DMS153 treated with DMSO at 0.1 percent for 48 hours (cell line): ENCODE data around the gene TLCD5.

Source experiments
- DNase-seq: peaks from one replicate; lab custom pipeline; 2025; ENCODE audit not compliant: unreplicated experiment; lab: John Stamatoyannopoulos, UW

TLCD5 gene

GRCh38 chr11:120307476-120307875 is 17.6 kb upstream of the TLCD5 start:
- no peak for DNase-seq

GRCh38 chr11:120308081-120308480 is 17.0 kb upstream of the TLCD5 start:
- DNase-seq: no peak

GRCh38 chr11:120310870-120311269 is 14.2 kb upstream of the TLCD5 start:
- no peak for DNase-seq

- no peak for DNase-seq
Measured at GRCh38 chr11:120314861-120315260, 10.2 kb upstream of the TLCD5 start.

- DNase-seq: no peak
Measured at GRCh38 chr11:120316880-120317688, 8.0 kb upstream of the TLCD5 start.

- DNase-seq: no peak
Measured at GRCh38 chr11:120317689-120318480, 7.2 kb upstream of the TLCD5 start.

- no peak for DNase-seq
Measured at GRCh38 chr11:120318906-120319305, 6.2 kb upstream of the TLCD5 start.

- DNase-seq: no peak
Measured at GRCh38 chr11:120326228-120326627, 1.1 kb downstream of the TLCD5 start.

- DNase-seq: no peak
Measured at GRCh38 chr11:120326845-120327281, 1.8 kb downstream of the TLCD5 start.

GRCh38 chr11:120327311-120327710 is 2.2 kb downstream of the TLCD5 start:
- DNase-seq: no peak

GRCh38 chr11:120329556-120329955 is 4.5 kb downstream of the TLCD5 start:
- no peak for DNase-seq

GRCh38 chr11:120330045-120330444 is 4.9 kb downstream of the TLCD5 start:
- no peak for DNase-seq

GRCh38 chr11:120331301-120331996 is 6.3 kb downstream of the TLCD5 start:
- DNase-seq: no peak

GRCh38 chr11:120332822-120333716 is 8.0 kb downstream of the TLCD5 start:
- no peak for DNase-seq

- no peak for DNase-seq
Measured at GRCh38 chr11:120333801-120334200, 8.7 kb downstream of the TLCD5 start.

GRCh38 chr11:120334332-120334731 is 9.2 kb downstream of the TLCD5 start:
- no peak for DNase-seq

- peak; percentile 72 for DNase-seq
Measured at GRCh38 chr11:120334894-120335462, 9.9 kb downstream of the TLCD5 start.

- no peak for DNase-seq
Measured at GRCh38 chr11:120335556-120335907, 10.4 kb downstream of the TLCD5 start.

- DNase-seq: peak; percentile 69
Measured at GRCh38 chr11:120335908-120336640, 11.0 kb downstream of the TLCD5 start, which contains the start of gene ARHGEF12. Gene ARHGEF12 (plus strand): TSS chr11:120336413. CDS start chr11:120337244, 831 bp downstream.
